Psoas muscle (tissue), 8 donors: ENCODE measurements around the gene CUL3. TPM values are rescaled to one million over a fixed set of nuclear protein-coding genes. Genes with fewer than 3 reads are reported as not detected.

Experiments
- ATAC-seq, 4 donors: fragments of 200-7000 bp; cut with Tn5 transposase; one replicate each; pipeline ENCODE4 v1.9.1; 2020; ENCODE audit warnings: moderate library complexity in 3 of 4, mild to moderate bottlenecking in 2 of 4
- DNase-seq, 2 donors: peaks; one replicate each; pipeline ENCODE4 v3.0.0-alpha.2; 2020
- H3K27ac ChIP-seq: fragments of 200-600 bp; one replicate; pipeline ENCODE4 v1.8.0; 2022
- H3K27me3 ChIP-seq, 3 donors: fragments of 200-600 bp in 1 of 3; one replicate each; pipeline versions ENCODE4 v1.6.1 to v1.8.0; 2013 to 2022; ENCODE audit warnings: low read length in 2 of 3, mild to moderate bottlenecking in 2 of 3, moderate library complexity in 1 of 3; ENCODE audit not compliant: insufficient read depth in 3 of 3
- H3K36me3 ChIP-seq, 2 donors: fragments of 200-600 bp in 1 of 2; one replicate each; pipeline versions ENCODE4 v1.6.1 to v1.8.0; 2013 to 2022; ENCODE audit warnings: low read depth in 1 of 2, mild to moderate bottlenecking in 1 of 2, moderate library complexity in 1 of 2; ENCODE audit not compliant: insufficient read depth in 1 of 2
- H3K4me1 ChIP-seq: fragments of 200-600 bp; one replicate; pipeline ENCODE4 v1.8.0; 2022
- H3K4me3 ChIP-seq: fragments of 200-600 bp; one replicate; pipeline ENCODE4 v1.8.0; 2022; ENCODE audit warnings: mild to moderate bottlenecking
- H3K9me3 ChIP-seq: fragments of 200-600 bp; one replicate; pipeline ENCODE4 v1.8.0; 2022
- WGBS, 3 donors: extraction: QIAGEN DNeasy Blood & Tissue Kit; methylation state at CpG; one replicate each; pipeline versions ENCODE4 v1.1.6 to v1.1.7; 2013; 5-methylcytosine and 5-hydroxymethylcytosine counted together
- intact Hi-C, 2 donors: fragments of 100-400 bp; cut with DNase I; formaldehyde crosslinking; loops; one replicate each; pipeline versions ENCODE4 v1.11.0 to v1.14.2; 2022
- long read RNA-seq, 2 donors: library from polyadenylated mRNA; unstranded; transcript quantifications; one replicate each; pipeline ENCODE4 v2.0.0, GENCODE V29; 2021
- polyA plus RNA-seq, 3 donors: library from polyadenylated mRNA; stranded (reverse); fragments of 200-250 nt; gene quantifications; one replicate each; pipeline ENCODE4 v1.2.3, GENCODE V29; 2013
- total RNA-seq, 4 donors: library from RNA; stranded (reverse); fragmentation: NEBNext Ultra II Directional in 2 of 4; extraction: Animal tissue kit (Norgen Biotek cat#: 25700) in 2 of 4; gene quantifications; one replicate each; pipeline versions ENCODE4 v1.2.1 to v1.2.4, GENCODE V29; 2021 to 2023
- TF ChIP-seq, protein P1 (sequence below): fragments of 200-600 bp; IDR thresholded peaks from one replicate; pipeline ENCODE4 v1.8.0; 2022; ENCODE audit warnings: antibody characterized with exemption
- donor health status: healthy with polysubstance abuse.
- donor health status: DM: no; HTN: no; CAD: no; lungs with moderate emphysema.
- donor health status: Bipolar disorder and iron deficiency.
- donor health status: healthy.
- donor health status: DM: yes; HTN: yes; CAD: no.
- donor health status: DM: no; HTN: no; CAD: no.
- donor health status: DM: no; HTN: no; CAD: no.
- donor health status: DM: yes; HTN: yes; CAD: no.

The CUL3 gene
- total RNA-seq (100 to 1,000 TPM; 103 to 173 (median 126) TPM), polyA plus RNA-seq (100 to 1,000 TPM; 109 to 218 (median 128) TPM)
- long read RNA-seq, donor 1, full-length matches to known transcripts = 116 of 128 reads
- long read RNA-seq, donor 1, partial matches to known transcripts = 6 of 128 reads
- long read RNA-seq, donor 1, other reads (novel, unspliced or antisense) = 6 of 128 reads
- long read RNA-seq, donor 2, full-length matches to known transcripts = 266 of 314 reads
- long read RNA-seq, donor 2, partial matches to known transcripts = 31 of 314 reads
- long read RNA-seq, donor 2, other reads (novel, unspliced or antisense) = 17 of 314 reads

GRCh38 chr2:224585211-224586088, at the start of gene CUL3:
Gene CUL3 (minus strand): TSS chr2:224585363. CDS start chr2:224585009, 354 bp downstream.
- TF ChIP-seq, protein P1, sequence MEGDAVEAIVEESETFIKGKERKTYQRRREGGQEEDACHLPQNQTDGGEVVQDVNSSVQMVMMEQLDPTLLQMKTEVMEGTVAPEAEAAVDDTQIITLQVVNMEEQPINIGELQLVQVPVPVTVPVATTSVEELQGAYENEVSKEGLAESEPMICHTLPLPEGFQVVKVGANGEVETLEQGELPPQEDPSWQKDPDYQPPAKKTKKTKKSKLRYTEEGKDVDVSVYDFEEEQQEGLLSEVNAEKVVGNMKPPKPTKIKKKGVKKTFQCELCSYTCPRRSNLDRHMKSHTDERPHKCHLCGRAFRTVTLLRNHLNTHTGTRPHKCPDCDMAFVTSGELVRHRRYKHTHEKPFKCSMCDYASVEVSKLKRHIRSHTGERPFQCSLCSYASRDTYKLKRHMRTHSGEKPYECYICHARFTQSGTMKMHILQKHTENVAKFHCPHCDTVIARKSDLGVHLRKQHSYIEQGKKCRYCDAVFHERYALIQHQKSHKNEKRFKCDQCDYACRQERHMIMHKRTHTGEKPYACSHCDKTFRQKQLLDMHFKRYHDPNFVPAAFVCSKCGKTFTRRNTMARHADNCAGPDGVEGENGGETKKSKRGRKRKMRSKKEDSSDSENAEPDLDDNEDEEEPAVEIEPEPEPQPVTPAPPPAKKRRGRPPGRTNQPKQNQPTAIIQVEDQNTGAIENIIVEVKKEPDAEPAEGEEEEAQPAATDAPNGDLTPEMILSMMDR = no peak
- Histone ChIP-seq H3K36me3 (peaks cover 0 to 4% of the 10 kb centered on the region in 2 donors), H3K9me3 (no peaks in the 10 kb centered on the region), H3K27ac (peak within 1 kb of the TSS; percentile 96), H3K4me1 (peaks cover 33% of the 10 kb centered on the region), H3K27me3 (no peaks in the 10 kb centered on the region), H3K4me3 (peak within 1 kb of the TSS; percentile 91)
- DNase-seq (peak; percentile 99), ATAC-seq (peak; percentile 97 to 98 (median 98))
- WGBS, 3 donors = 0 to 1% (median 1%) methylated on average over 45 to 68 of the region's 68 CpGs
- intact Hi-C loops = loop anchor here (5.0 to 10.0 kb wide), 3 partner anchors 91 to 628 kb away; partner anchors contain the start of gene MRPL44 (in 1 of the 2)

GRCh38 chr2:224630659-224631550, 45.7 kb upstream of the CUL3 start:
- H3K36me3 ChIP-seq = no peaks in the 10 kb centered on the region
- H3K4me3 ChIP-seq = no peak overlapping the region
- TF ChIP-seq, protein P1 = no peak
- no peak for ATAC-seq
- WGBS, 3 donors = 73 to 82% (median 80%) methylated on average over 6 of the region's 6 CpGs
- intact Hi-C loops = no loop called here
- no peak for DNase-seq
- H3K9me3 ChIP-seq = no peaks in the 10 kb centered on the region
- H3K27me3 ChIP-seq = no peaks in the 10 kb centered on the region
- no peak overlapping the region for H3K27ac ChIP-seq
- no peaks in the 10 kb centered on the region for H3K4me1 ChIP-seq

DNA sequence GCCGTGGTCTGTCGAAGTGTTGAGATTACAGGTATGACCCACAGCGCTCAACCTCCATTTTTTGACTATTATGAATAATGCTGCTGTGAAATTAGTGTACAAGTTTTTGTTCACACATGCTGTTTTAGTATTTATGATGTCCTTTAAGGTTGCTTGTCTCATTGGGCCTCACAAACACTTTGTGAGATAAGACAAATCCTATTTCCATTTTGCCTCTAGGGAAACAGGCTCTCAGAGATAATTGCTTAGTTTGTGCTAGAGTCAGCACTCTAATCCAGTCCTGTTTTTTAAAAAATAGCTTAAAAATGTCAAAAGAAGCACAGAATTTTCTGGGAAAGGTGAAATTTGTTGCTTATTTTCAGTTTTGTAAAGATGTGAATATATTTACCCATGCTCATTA, 43.3 kb upstream of the CUL3 start:
- Histone ChIP-seq H3K27ac (no peak overlapping the region), H3K4me3 (no peak overlapping the region), H3K27me3 (no peaks in the 10 kb centered on the region), H3K9me3 (no peaks in the 10 kb centered on the region), H3K36me3 (no peaks in the 10 kb centered on the region), H3K4me1 (no peaks in the 10 kb centered on the region)
- 96 to 99% (median 98%) methylated on average over 3 of the region's 3 CpGs for WGBS, 3 donors
- TF ChIP-seq, protein P1 = no peak
- intact Hi-C loops = no loop called here
- DNase-seq (no peak), ATAC-seq (no peak)

DNA sequence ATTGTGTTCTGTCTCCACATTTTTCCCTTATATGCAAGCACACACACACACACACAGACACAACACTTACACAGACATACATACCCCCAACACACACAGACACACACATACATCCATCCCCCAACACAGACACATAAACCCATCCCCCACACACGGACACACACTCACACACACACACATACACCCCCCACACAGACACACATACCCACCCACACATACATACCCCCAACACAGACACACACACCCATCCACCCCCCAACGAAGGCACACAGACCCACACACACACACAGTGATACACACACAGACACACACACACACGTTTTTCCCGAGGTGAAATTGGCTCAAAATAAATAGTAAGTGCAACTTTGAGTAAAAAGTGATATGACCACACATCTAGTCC, 41.6 kb upstream of the CUL3 start:
- ATAC-seq (no peak), DNase-seq (no peak)
- Histone ChIP-seq H3K27me3 (no peaks in the 10 kb centered on the region), H3K9me3 (no peaks in the 10 kb centered on the region), H3K4me3 (no peak overlapping the region), H3K27ac (no peak overlapping the region), H3K36me3 (no peaks in the 10 kb centered on the region), H3K4me1 (no peaks in the 10 kb centered on the region)
- TF ChIP-seq, protein P1 = no peak
- intact Hi-C loops = no loop called here
- 75 to 83% (median 75%) methylated on average over 4 of the region's 4 CpGs for WGBS, 3 donors
